GM12878 (cell line): ENCODE measurements around the gene PXMP4. TPM values are rescaled to one million over a fixed set of nuclear protein-coding genes. Genes with fewer than 3 reads are reported as not detected.

Source experiments
- BMI1 ChIP-seq: fragments of 450-650 bp; IDR thresholded peaks from 2 replicates; pipeline ENCODE4 v1.6.1; 2016; ENCODE audit warnings: mild to moderate bottlenecking, moderate library complexity, borderline replicate concordance
- EP300 ChIP-seq, 2 experiments: fragments of 150-350 bp in 1 of 2; IDR thresholded peaks; 2 replicates each; pipeline ENCODE4 v1.6.1; 2011 to 2012; ENCODE audit warnings: low read depth in 2 of 2, low read length in 2 of 2, borderline replicate concordance in 1 of 2, improper control_type of control experiment in 1 of 2, inconsistent platforms in 1 of 2; ENCODE audit not compliant: control insufficient read depth in 1 of 2
- KDM1A ChIP-seq: fragments of 200-600 bp; sonication (generic); IDR thresholded peaks from 2 replicates; pipeline ENCODE4 v1.6.1; 2016; ENCODE audit warnings: borderline replicate concordance
- MTA2 ChIP-seq: fragments of 450-650 bp; IDR thresholded peaks from 2 replicates; pipeline ENCODE4 v1.6.1; 2016; ENCODE audit warnings: low read depth, mild to moderate bottlenecking, moderate library complexity
- POU2F2 ChIP-seq: IDR thresholded peaks from 3 replicates; pipeline ENCODE4 v1.6.1; 2011; ENCODE audit warnings: low read depth, mild to moderate bottlenecking, low read length, borderline replicate concordance
- RELA ChIP-seq: fragments of 450-650 bp; IDR thresholded peaks from 2 replicates; pipeline ENCODE4 v1.8.0; 2014; ENCODE audit warnings: borderline replicate concordance; ENCODE audit not compliant: partially characterized antibody
- RUNX3 ChIP-seq: IDR thresholded peaks from 2 replicates; pipeline ENCODE4 v1.6.1; 2012; ENCODE audit warnings: low read length, inconsistent platforms
- SIX5 ChIP-seq: IDR thresholded peaks from 2 replicates; pipeline ENCODE4 v1.6.1; 2011; ENCODE audit warnings: mild to moderate bottlenecking, low read depth, low read length, moderate library complexity; ENCODE audit not compliant: severe bottlenecking
- TAF1 ChIP-seq: IDR thresholded peaks from 2 replicates; pipeline ENCODE4 v1.6.1; 2011; ENCODE audit warnings: mild to moderate bottlenecking, low read depth, low read length, borderline replicate concordance
- TBL1XR1 ChIP-seq: IDR thresholded peaks from 2 replicates; pipeline ENCODE4 v1.6.1; 2012; ENCODE audit warnings: low read depth, low read length, improper control_type of control experiment
- YY1 ChIP-seq: IDR thresholded peaks from 2 replicates; pipeline ENCODE4 v1.6.1; 2011; ENCODE audit warnings: low read depth, mild to moderate bottlenecking, low read length
- polyA plus RNA-seq, 11 experiments: library from polyadenylated mRNA; depleted of rRNA in 4 of 11; unstranded in 6 of 11; stranded (reverse) in 5 of 11; fragments of >200 nt; fragmentation: Nextera tagmentation in 4 of 11; fragmentation: Illumina TruSeq in 1 of 11; extraction: Ambion mirVana in 4 of 11; extraction: Trizol in 1 of 11; gene quantifications; 1 replicate in 1 of 11; 2 replicates in 10 of 11; pipeline versions ENCODE4 v1.2.1 to v1.2.3, GENCODE V29; 2011 to 2016; ENCODE audit warnings: inconsistent platforms in 2 of 11, missing spikeins in 2 of 11, low read depth in 1 of 11
- total RNA-seq, 4 experiments: library from RNA; depleted of rRNA in 3 of 4; stranded (reverse); fragments of >200 nt in 3 of 4; fragmentation: Illumina TruSeq in 1 of 4; extraction: Trizol in 1 of 4; gene quantifications; 2 replicates each; pipeline versions ENCODE4 v1.2.1 to v1.2.3, GENCODE V29; 2013 to 2021
- TF ChIP-seq, protein P1 (sequence below): IDR thresholded peaks from 2 replicates; pipeline ENCODE4 v1.6.1; 2011; ENCODE audit warnings: low read depth, low read length, improper control_type of control experiment, borderline replicate concordance
- TF ChIP-seq, protein P2 (sequence below): fragments of 450-650 bp; IDR thresholded peaks from 2 replicates; pipeline ENCODE4 v1.6.1; 2017; ENCODE audit warnings: mild to moderate bottlenecking, moderate library complexity
- TF ChIP-seq, protein P3 (sequence below): IDR thresholded peaks from 2 replicates; pipeline ENCODE4 v1.6.1; 2011; ENCODE audit warnings: borderline replicate concordance, low read depth, mild to moderate bottlenecking, moderate library complexity, low read length; ENCODE audit not compliant: insufficient read depth, poor library complexity, severe bottlenecking
- TF ChIP-seq, protein P4 (sequence below): fragments of 450-650 bp; IDR thresholded peaks from 2 replicates; pipeline ENCODE4 v1.6.1; 2016; ENCODE audit warnings: mild to moderate bottlenecking
- TF ChIP-seq, protein P5 (sequence below): fragments of 450-650 bp; IDR thresholded peaks from 2 replicates; pipeline ENCODE4 v1.6.1; 2018; ENCODE audit warnings: borderline replicate concordance, mild to moderate bottlenecking; ENCODE audit not compliant: partially characterized antibody
- TF ChIP-seq, protein P6 (sequence below): fragments of 450-650 bp; conservative IDR thresholded peaks from 2 replicates; pipeline ENCODE4 v1.6.1; 2017; ENCODE audit warnings: mild to moderate bottlenecking, moderate library complexity

Gene PXMP4
- total and polyA plus RNA-seq, 10 of the 15 experiments (the other 5 are each of a cell fraction or from before 2014, with no cell fraction given): 3.6 to 19.2 (median 8.6) TPM

DNA sequence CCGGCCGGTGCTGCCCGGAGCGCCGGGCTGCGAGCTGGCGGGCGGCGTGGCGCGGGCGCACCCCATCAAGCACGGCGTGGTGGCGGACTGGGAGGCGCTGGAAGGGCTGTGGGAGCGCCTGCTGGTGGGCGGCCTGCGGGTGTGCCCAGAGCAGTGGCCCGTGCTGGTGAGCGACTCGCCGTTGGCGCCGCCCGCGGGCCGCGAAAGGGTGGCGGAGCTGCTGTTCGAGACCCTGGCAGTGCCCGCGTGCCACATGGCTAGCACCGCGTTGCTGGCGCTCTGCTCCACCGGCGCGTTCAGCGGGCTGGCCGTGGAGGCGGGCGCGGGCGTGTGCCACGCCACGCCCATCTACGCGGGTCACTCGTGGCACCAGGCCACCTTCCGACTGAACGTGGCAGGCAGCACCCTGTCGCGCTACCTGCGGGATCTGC is 52.9 kb downstream of the PXMP4 start (continued):
- TF ChIP-seq, protein P1, sequence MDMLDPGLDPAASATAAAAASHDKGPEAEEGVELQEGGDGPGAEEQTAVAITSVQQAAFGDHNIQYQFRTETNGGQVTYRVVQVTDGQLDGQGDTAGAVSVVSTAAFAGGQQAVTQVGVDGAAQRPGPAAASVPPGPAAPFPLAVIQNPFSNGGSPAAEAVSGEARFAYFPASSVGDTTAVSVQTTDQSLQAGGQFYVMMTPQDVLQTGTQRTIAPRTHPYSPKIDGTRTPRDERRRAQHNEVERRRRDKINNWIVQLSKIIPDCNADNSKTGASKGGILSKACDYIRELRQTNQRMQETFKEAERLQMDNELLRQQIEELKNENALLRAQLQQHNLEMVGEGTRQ: no peak
- TF ChIP-seq MTA2 (no peak), RUNX3 (peak; percentile 22), TBL1XR1 (no peak), EP300 (IDR thresholded peaks at IDR 0.05; ENCODE audit: borderline replicate concordance in 1 of 2, control insufficient read depth in 1 of 2, low read depth in 2 of 2, low read length in 2 of 2) (no peak), KDM1A (no peak), SIX5 (no peak), BMI1 (no peak), POU2F2 (no peak), RELA (no peak), TAF1 (no peak), YY1 (no peak)
- TF ChIP-seq, protein P2, sequence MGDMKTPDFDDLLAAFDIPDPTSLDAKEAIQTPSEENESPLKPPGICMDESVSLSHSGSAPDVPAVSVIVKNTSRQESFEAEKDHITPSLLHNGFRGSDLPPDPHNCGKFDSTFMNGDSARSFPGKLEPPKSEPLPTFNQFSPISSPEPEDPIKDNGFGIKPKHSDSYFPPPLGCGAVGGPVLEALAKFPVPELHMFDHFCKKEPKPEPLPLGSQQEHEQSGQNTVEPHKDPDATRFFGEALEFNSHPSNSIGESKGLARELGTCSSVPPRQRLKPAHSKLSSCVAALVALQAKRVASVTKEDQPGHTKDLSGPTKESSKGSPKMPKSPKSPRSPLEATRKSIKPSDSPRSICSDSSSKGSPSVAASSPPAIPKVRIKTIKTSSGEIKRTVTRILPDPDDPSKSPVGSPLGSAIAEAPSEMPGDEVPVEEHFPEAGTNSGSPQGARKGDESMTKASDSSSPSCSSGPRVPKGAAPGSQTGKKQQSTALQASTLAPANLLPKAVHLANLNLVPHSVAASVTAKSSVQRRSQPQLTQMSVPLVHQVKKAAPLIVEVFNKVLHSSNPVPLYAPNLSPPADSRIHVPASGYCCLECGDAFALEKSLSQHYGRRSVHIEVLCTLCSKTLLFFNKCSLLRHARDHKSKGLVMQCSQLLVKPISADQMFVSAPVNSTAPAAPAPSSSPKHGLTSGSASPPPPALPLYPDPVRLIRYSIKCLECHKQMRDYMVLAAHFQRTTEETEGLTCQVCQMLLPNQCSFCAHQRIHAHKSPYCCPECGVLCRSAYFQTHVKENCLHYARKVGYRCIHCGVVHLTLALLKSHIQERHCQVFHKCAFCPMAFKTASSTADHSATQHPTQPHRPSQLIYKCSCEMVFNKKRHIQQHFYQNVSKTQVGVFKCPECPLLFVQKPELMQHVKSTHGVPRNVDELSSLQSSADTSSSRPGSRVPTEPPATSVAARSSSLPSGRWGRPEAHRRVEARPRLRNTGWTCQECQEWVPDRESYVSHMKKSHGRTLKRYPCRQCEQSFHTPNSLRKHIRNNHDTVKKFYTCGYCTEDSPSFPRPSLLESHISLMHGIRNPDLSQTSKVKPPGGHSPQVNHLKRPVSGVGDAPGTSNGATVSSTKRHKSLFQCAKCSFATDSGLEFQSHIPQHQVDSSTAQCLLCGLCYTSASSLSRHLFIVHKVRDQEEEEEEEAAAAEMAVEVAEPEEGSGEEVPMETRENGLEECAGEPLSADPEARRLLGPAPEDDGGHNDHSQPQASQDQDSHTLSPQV: no peak
- TF ChIP-seq, protein P3, sequence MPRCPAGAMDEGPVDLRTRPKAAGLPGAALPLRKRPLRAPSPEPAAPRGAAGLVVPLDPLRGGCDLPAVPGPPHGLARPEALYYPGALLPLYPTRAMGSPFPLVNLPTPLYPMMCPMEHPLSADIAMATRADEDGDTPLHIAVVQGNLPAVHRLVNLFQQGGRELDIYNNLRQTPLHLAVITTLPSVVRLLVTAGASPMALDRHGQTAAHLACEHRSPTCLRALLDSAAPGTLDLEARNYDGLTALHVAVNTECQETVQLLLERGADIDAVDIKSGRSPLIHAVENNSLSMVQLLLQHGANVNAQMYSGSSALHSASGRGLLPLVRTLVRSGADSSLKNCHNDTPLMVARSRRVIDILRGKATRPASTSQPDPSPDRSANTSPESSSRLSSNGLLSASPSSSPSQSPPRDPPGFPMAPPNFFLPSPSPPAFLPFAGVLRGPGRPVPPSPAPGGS: no peak
- TF ChIP-seq, protein P4, sequence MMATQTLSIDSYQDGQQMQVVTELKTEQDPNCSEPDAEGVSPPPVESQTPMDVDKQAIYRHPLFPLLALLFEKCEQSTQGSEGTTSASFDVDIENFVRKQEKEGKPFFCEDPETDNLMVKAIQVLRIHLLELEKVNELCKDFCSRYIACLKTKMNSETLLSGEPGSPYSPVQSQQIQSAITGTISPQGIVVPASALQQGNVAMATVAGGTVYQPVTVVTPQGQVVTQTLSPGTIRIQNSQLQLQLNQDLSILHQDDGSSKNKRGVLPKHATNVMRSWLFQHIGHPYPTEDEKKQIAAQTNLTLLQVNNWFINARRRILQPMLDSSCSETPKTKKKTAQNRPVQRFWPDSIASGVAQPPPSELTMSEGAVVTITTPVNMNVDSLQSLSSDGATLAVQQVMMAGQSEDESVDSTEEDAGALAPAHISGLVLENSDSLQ: no peak
- TF ChIP-seq, protein P5, sequence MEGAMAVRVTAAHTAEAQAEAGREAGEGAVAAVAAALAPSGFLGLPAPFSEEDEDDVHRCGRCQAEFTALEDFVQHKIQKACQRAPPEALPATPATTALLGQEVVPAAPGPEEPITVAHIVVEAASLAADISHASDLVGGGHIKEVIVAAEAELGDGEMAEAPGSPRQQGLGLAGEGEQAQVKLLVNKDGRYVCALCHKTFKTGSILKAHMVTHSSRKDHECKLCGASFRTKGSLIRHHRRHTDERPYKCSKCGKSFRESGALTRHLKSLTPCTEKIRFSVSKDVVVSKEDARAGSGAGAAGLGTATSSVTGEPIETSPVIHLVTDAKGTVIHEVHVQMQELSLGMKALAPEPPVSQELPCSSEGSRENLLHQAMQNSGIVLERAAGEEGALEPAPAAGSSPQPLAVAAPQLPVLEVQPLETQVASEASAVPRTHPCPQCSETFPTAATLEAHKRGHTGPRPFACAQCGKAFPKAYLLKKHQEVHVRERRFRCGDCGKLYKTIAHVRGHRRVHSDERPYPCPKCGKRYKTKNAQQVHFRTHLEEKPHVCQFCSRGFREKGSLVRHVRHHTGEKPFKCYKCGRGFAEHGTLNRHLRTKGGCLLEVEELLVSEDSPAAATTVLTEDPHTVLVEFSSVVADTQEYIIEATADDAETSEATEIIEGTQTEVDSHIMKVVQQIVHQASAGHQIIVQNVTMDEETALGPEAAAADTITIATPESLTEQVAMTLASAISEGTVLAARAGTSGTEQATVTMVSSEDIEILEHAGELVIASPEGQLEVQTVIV: no peak
- TF ChIP-seq, protein P6, sequence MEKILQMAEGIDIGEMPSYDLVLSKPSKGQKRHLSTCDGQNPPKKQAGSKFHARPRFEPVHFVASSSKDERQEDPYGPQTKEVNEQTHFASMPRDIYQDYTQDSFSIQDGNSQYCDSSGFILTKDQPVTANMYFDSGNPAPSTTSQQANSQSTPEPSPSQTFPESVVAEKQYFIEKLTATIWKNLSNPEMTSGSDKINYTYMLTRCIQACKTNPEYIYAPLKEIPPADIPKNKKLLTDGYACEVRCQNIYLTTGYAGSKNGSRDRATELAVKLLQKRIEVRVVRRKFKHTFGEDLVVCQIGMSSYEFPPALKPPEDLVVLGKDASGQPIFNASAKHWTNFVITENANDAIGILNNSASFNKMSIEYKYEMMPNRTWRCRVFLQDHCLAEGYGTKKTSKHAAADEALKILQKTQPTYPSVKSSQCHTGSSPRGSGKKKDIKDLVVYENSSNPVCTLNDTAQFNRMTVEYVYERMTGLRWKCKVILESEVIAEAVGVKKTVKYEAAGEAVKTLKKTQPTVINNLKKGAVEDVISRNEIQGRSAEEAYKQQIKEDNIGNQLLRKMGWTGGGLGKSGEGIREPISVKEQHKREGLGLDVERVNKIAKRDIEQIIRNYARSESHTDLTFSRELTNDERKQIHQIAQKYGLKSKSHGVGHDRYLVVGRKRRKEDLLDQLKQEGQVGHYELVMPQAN: 0 out of 2 replicates have a peak, but pooled peaks have one; percentile 10
